Liver (tissue), 3 donors: ENCODE results near the gene MCUR1.

Experiments used
- ATF3 ChIP-seq: IDR thresholded peaks from 2 replicates; pipeline ENCODE4 v1.6.1; 2016; ENCODE audit warnings: antibody characterized with exemption
- CTCF ChIP-seq: fragments of 150-350 bp; IDR thresholded peaks from 2 replicates; pipeline ENCODE4 v1.5.1; 2017; ENCODE audit warnings: improper control_type of control experiment, low read depth, low read length; ENCODE audit not compliant: missing input control
- FOXA1 ChIP-seq: IDR thresholded peaks from 2 replicates; pipeline ENCODE4 v1.6.1; 2016; ENCODE audit warnings: antibody characterized with exemption
- GABPA ChIP-seq, 2 donors: IDR thresholded peaks in 1 of 2; conservative IDR thresholded peaks in 1 of 2; 2 replicates each; pipeline ENCODE4 v1.6.1; 2016; ENCODE audit warnings: antibody characterized with exemption in 2 of 2, mild to moderate bottlenecking in 1 of 2, moderate library complexity in 1 of 2
- RAD21 ChIP-seq, 2 donors: IDR thresholded peaks; 2 replicates each; pipeline ENCODE4 v1.6.1; 2016; ENCODE audit warnings: antibody characterized with exemption in 2 of 2, mild to moderate bottlenecking in 2 of 2
- REST ChIP-seq: IDR thresholded peaks from 2 replicates; pipeline ENCODE4 v1.6.1; 2016; ENCODE audit warnings: antibody characterized with exemption, mild to moderate bottlenecking
- SP1 ChIP-seq: IDR thresholded peaks from 2 replicates; pipeline ENCODE4 v1.6.1; 2018; ENCODE audit warnings: antibody characterized with exemption, mild to moderate bottlenecking
- TAF1 ChIP-seq: conservative IDR thresholded peaks from 2 replicates; pipeline ENCODE4 v1.6.1; 2016; ENCODE audit warnings: antibody characterized with exemption, mild to moderate bottlenecking
- ZBTB33 ChIP-seq: IDR thresholded peaks from 2 replicates; pipeline ENCODE4 v1.6.1; 2016; ENCODE audit warnings: antibody characterized with exemption
- TF ChIP-seq, protein P1 (sequence below): IDR thresholded peaks from 2 replicates; pipeline ENCODE4 v1.6.1; 2016; ENCODE audit warnings: antibody characterized with exemption
- donor health status: healthy.
- donor health status: healthy.

GRCh38 chr6:13811627-13812358, 2.6 kb downstream of the MCUR1 start:
- TF ChIP-seq RAD21 (IDR thresholded peaks at IDR 0.05) = peak in 1 of 2 donors; percentile 9
- TF ChIP-seq CTCF = no peak
- peak in 1 of 2 donors; percentile 29 for TF ChIP-seq GABPA (IDR thresholded peaks at IDR 0.05 in 1 of 2, conservative IDR thresholded peaks at IDR 0.05 in 1 of 2)
- peak; percentile 86 for TF ChIP-seq SP1
- TF ChIP-seq, protein P1, sequence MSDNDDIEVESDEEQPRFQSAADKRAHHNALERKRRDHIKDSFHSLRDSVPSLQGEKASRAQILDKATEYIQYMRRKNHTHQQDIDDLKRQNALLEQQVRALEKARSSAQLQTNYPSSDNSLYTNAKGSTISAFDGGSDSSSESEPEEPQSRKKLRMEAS = peak; percentile 72
- no peak for TF ChIP-seq TAF1
- TF ChIP-seq FOXA1 = peak; percentile 36
- TF ChIP-seq REST = peak; percentile 18
- TF ChIP-seq ZBTB33 = no peak
- TF ChIP-seq ATF3 = no peak
